Hepatic stellate cell (primary cell): ENCODE measurements around the gene ANKRD33.

Experiments
- DNase-seq: peaks from one replicate; pipeline ENCODE4 v3.0.0; 2011; ENCODE audit warnings: low spot score

The ANKRD33 gene

GRCh38 chr12:51887476-51888315, at the start of gene ANKRD33:
TSS of gene ANKRD33 (plus strand) at chr12:51888103. CDS start at chr12:51888187, 84 bp downstream.
- no peak for DNase-seq

- no peak for DNase-seq
These were observed 49.1 kb upstream of the ANKRD33 start for GRCh38 chr12:51838762-51839161.

- DNase-seq: no peak
These were observed 48.5 kb upstream of the ANKRD33 start for GRCh38 chr12:51839310-51839947.

DNA sequence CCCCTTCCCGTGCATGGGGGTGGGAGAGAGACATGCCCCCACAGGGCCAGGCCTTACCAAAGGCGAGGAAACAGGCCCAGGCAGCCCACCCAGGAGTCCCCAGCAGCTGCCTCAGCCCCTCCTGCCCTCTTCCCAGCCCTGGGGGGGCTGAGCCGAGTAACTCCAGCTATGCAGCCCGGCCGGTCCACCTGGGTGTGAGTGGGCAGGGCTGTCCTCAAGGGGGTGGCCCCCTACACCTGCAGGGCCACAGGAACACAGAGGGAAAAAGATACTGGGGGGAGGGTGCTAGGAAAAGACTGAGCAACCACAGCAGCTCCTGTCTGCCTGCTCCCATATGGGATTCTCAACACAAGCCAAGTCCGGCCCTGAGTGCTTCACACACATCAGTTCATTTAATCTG, 46.9 kb upstream of the ANKRD33 start:
- no peak for DNase-seq

DNA sequence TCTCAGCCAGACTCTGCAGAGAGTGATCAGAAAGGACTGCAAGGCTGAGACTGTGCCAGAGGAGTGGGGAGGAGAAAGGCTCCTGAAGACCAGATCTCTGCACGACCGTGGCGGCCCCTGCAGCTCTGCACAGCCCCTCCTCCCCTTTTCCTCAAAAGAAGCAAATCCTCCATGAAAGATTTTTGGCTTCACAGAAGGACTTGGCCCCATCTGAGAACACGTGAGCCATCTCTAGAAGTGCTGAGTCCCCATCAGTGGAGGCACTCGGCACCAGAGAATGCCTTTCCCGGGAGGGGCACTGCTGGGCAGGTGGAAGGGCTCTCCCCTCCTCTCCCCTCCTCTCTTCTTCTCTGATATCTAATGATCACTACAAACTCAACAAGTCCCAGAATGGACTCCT, 46.2 kb upstream of the ANKRD33 start:
- no peak for DNase-seq

- no peak for DNase-seq
These were observed 43.0 kb upstream of the ANKRD33 start for GRCh38 chr12:51844854-51845253.

GRCh38 chr12:51845482-51845881, 42.4 kb upstream of the ANKRD33 start:
- DNase-seq: no peak

- no peak for DNase-seq
These were observed 41.6 kb upstream of the ANKRD33 start for GRCh38 chr12:51846271-51846691.

DNA sequence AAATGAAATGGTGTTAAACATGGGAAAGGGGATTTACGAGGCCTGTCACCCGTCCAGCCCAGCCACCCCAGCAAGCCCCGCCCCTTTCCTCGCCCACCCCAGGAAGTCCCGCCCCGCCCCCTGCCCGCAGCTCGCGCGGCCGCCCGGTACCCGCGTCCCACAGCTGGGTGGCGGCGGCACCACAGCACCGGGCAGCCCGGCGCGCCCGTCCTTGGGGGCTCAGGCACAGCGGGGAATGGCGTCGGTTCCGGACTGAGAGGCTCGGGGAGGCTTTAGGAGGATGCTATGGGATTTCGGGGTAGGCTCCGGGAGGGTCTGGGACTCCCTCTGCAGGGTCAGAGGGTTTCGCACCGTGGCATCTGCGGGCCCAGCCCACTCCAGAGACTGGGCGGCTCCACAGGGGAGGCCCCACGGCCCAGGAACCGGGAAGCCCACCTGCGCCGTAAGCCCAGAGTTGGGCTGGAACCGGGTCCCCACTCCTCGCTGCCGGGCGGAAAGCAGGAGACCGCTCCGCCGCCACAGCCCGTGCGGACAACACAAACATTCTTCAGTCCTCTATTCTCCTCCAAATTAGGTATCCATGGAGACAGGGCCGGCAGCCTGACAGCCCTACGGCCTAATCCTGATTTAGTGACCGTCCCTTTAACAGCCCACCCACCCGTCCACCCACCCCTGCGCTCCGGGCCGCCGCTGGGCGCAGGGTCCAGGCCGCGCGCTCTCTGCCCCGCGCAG, 40.8 kb upstream of the ANKRD33 start:
- DNase-seq: peak; percentile 72

- DNase-seq: no peak
These were observed 40.1 kb upstream of the ANKRD33 start for GRCh38 chr12:51847643-51848325.

DNA sequence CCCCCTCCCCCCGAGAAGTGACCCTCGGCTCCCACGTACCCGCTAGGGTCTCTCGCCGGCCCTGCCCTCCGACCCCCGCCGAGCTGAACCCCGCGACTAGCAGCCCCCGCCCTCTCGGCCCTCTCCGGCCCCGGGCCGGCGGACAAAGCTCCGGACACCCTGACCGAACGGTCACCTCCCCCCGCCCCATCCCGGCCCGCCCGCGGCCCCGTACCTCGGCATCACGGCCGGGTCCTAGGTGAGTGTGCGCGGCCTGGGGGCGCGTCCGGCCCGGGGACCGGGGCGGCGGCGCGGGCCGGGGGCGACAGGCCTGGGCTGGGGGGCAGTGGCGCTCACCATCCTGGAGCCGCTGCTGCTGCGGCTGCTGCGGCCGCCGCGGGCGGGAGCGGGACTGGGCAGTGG, 39.6 kb upstream of the ANKRD33 start, which contains the start of gene FIGNL2:
Gene FIGNL2, minus strand, starts transcription at position 393 of the 402 bp plus-strand sequence. CDS start 26,305 bp downstream, outside the sequence.
- DNase-seq: no peak

GRCh38 chr12:51848841-51849735, 38.8 kb upstream of the ANKRD33 start:
- DNase-seq: no peak

GRCh38 chr12:51850081-51850964, 37.6 kb upstream of the ANKRD33 start:
- no peak for DNase-seq

GRCh38 chr12:51850965-51851299, 37.0 kb upstream of the ANKRD33 start:
- DNase-seq: no peak

GRCh38 chr12:51851413-51852124, 36.3 kb upstream of the ANKRD33 start:
- DNase-seq: no peak

DNA sequence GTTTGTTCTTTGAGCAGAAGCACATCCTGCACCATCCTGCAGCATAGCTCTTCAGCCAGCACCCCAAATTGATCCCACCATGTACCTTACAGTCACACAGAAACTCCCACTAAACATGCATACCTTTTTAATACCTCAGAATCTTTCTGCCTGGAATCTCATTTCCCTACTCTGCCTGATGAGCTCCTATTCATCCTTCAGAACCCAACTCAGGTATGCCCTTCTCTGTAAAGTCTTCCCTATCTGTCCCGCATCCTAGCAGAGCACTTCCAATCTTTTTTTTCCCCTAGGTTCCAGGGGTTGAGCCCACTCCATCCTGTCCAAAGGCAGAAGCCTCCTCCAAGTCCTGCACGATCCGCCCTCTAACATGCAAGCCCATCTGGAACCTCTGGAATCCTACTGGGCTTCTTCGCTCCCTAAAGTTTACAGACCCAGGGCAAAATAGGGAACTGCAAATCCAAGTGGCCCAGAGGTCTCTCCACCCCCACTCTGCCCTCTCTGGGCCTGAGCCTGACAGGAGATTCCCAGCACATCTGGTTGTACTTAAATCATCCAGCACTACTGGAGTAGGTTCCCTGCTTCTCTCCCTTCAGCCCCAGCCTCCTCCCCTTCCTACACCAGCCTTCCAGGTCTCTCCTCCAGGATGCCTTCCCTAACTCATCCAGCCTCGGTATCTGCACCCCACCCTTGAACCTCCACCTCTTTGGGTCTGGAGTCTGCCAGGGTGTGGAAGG, 35.3 kb upstream of the ANKRD33 start:
- DNase-seq: no peak

GRCh38 chr12:51855586-51856428, 32.1 kb upstream of the ANKRD33 start:
- DNase-seq: peak; percentile 81

GRCh38 chr12:51860986-51861385, 26.9 kb upstream of the ANKRD33 start:
- no peak for DNase-seq
